Measurements from ENCODE around the gene KCNMA1. TPM values are rescaled to one million over a fixed set of nuclear protein-coding genes. Genes with fewer than 3 reads are reported as not detected.

KCNMA1 gene
- total and polyA plus RNA-seq, 9 of the 15 experiments (the other 6 are each of a cell fraction or from before 2014, with no cell fraction given), result 0.01 to 0.95 (median 0.15) TPM; not detected in 4

DNA sequence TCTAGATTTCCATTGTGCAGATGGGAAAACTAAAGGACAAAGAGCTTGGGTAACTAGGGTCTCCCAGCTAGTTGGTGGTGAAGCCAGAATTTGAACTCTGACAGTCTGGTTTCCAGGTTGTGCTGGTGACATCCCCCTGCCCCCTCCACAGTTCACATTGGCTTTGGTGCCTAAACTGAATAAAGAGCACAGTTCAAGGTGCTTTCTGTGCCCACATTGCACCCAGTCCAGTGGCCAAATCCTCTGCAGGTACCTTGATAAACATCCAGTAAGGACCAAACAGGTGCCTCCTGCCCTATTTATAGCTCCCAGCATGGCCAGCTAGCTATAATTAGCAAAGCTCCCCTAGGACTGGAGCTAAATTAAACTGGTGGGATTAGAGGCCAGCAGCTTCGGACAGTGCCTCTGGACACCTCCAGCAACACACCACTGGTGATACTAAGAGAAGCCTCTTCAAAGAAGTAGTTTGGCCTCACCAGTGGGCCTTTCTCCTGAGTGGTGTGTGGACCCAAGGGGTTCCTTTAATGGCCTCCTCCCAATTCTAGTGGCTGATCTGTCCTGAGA is 59.9 kb downstream of the KCNMA1 start:
- BruUV-seq (replicated peaks), result no TSS peak
- TF ChIP-seq, protein P1, sequence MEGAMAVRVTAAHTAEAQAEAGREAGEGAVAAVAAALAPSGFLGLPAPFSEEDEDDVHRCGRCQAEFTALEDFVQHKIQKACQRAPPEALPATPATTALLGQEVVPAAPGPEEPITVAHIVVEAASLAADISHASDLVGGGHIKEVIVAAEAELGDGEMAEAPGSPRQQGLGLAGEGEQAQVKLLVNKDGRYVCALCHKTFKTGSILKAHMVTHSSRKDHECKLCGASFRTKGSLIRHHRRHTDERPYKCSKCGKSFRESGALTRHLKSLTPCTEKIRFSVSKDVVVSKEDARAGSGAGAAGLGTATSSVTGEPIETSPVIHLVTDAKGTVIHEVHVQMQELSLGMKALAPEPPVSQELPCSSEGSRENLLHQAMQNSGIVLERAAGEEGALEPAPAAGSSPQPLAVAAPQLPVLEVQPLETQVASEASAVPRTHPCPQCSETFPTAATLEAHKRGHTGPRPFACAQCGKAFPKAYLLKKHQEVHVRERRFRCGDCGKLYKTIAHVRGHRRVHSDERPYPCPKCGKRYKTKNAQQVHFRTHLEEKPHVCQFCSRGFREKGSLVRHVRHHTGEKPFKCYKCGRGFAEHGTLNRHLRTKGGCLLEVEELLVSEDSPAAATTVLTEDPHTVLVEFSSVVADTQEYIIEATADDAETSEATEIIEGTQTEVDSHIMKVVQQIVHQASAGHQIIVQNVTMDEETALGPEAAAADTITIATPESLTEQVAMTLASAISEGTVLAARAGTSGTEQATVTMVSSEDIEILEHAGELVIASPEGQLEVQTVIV (CRISPR knock-in tag; IDR thresholded peaks at IDR 0.05; ENCODE audit: borderline replicate concordance), result no peak
- in situ Hi-C loops (cut with MboI) (no loop called here), intact Hi-C loops (cut with micrococcal nuclease) (no loop called here)
- Histone ChIP-seq H3K9ac (ENCODE audit: insufficient read depth in 1 of 2, low read depth in 2 of 2, low read length in 2 of 2) (no peak overlapping the region), H2AFZ (ENCODE audit: low read depth, low read length) (no peak overlapping the region), H3K27me3 (ENCODE audit: control insufficient read depth in 2 of 2, insufficient read depth in 2 of 2, low read length in 2 of 2) (peaks cover 14 to 53% of the 10 kb centered on the region in 2 experiments; a peak in 4 of 5 replicates), H3K4me3 (no peak overlapping the region), H3K27ac (ENCODE audit: extremely low read depth, low read depth, low read length) (no peak overlapping the region), H3K4me2 (ENCODE audit: insufficient read depth, low read length) (no peak overlapping the region), H3K36me3 (ENCODE audit: control insufficient read depth, insufficient read depth, low read length) (no peaks in the 10 kb centered on the region), H4K20me1 (replicated peaks; ENCODE audit: control insufficient read depth, insufficient read depth, low read length) (no peaks in the 10 kb centered on the region; the same call in 1 of the 2 replicates), H3K79me2 (ENCODE audit: control insufficient read depth, insufficient read depth, low read length) (no peaks in the 10 kb centered on the region), H3K4me1 (replicated peaks in 1 of 2; ENCODE audit: control insufficient read depth in 2 of 2, insufficient read depth in 2 of 2, low read length in 2 of 2) (peaks cover 0 to 3% of the 10 kb centered on the region in 2 experiments; a peak in 2 of 5 replicates), H3K9me1 (ENCODE audit: control insufficient read depth, insufficient read depth, low read length) (no peaks in the 10 kb centered on the region), H3K9me3 (replicated peaks; ENCODE audit: control insufficient read depth, insufficient read depth, low read depth, low read length) (no peaks in the 10 kb centered on the region)
- POLR2A ChIA-PET, result interaction anchor here (0.6 kb wide), 1 partner anchor 19 kb away, joined by 3 read pairs; no protein-coding TSS in a partner anchor
- CTCF ChIA-PET (ENCODE audit: low intra/inter-chr PET ratio), result no interaction called here
- no peak for ATAC-seq
- DNase-seq (ENCODE audit: extremely low read depth in 1 of 4, low spot score in 3 of 4), result no peak
- no peak for FAIRE-seq
- WGBS (ENCODE audit: insufficient coverage, low coverage, missing lambda C conversion rate), result 7% methylated on average over 1 of the region's 1 CpG
